ENCODE results near the gene MAOA. TPM values are rescaled to one million over a fixed set of nuclear protein-coding genes. Genes with fewer than 3 reads are reported as not detected.
A peak's percentile ranks its signal among the peaks of the same experiment; 100 is the strongest.
"Not testable (repeated sequence)": the region's sequence is repeated elsewhere in the genome, so short reads cannot be mapped to it uniquely, and the experiment has no call there.

MAOA gene
- 129 and 139 TPM in 2 replicates for total RNA-seq

DNA sequence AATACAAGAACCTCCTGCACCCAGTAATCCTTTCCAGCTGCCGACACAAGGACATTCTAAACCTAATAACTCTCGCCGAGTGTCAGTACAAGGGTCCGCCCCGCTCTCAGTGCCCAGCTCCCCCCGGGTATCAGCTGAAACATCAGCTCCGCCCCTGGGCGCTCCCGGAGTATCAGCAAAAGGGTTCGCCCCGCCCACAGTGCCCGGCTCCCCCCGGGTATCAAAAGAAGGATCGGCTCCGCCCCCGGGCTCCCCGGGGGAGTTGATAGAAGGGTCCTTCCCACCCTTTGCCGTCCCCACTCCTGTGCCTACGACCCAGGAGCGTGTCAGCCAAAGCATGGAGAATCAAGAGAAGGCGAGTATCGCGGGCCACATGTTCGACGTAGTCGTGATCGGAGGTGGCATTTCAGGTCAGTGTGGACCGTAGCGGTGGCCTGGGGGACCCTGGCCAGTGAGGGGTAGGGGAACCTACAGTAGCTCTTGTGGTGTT lies at the start of gene MAOA:
TSS of gene MAOA (plus strand) at position 295 of the 490 bp plus-strand sequence. CDS start at position 338, 43 bp downstream.
- DNase-seq (ENCODE audit: low read depth in 2 of 2): peak; percentile 61 to 68

DNA sequence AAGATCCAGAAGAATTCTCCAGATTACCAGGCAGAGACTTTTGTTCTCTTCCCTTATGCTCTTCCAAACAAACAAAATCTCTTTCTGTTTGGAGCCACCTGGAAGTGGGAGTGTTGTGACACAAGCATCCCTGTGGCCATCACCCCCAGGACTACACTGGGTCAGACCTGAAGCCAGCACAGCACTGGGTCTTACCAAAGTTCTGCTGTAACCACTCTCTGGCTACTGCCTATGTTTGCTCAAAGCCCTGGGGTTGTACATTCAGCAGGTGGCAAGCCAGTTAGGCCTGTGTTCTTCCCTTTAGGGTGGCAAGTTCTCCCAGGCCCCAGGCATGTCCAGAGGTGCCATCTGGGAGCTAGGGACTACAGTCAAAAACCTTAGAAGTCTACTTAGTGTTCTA lies 43.7 kb upstream of the MAOA start:
- DNase-seq (ENCODE audit: low read depth in 2 of 2): no peak

- DNase-seq (ENCODE audit: low read depth in 2 of 2): no peak
These were observed 40.4 kb upstream of the MAOA start for GRCh38 chrX:43615660-43616059.

- no peak for DNase-seq (ENCODE audit: low read depth in 2 of 2)
These were observed 37.5 kb upstream of the MAOA start for GRCh38 chrX:43618366-43619205.

DNA sequence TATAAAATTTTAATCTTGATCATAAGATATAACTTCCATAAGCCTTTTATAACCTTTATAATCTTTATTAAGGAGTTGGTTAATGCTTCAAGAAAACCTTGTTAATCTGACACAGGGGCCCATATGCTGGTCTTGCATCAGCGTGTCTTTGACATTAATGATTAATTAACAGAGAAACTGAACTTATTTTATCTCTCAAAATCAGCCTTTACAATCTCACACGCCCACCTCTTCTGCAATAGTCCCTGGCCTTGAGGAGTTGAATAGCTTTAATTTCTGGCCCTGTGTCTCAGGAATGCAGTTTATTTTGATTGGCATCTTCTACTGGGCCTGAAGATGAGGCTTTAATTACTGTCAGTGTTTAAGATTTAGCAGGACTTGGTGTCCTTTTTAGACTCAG lies 36.2 kb upstream of the MAOA start:
- DNase-seq (ENCODE audit: low read depth in 2 of 2): not testable (repeated sequence)

- DNase-seq (ENCODE audit: low read depth in 2 of 2): no peak
These were observed 29.0 kb upstream of the MAOA start for GRCh38 chrX:43627147-43627546.

- no peak for DNase-seq (ENCODE audit: low read depth in 2 of 2)
These were observed 28.4 kb upstream of the MAOA start for GRCh38 chrX:43627669-43628068.

- no peak for DNase-seq (ENCODE audit: low read depth in 2 of 2)
These were observed 26.9 kb upstream of the MAOA start for GRCh38 chrX:43629229-43629628.

DNA sequence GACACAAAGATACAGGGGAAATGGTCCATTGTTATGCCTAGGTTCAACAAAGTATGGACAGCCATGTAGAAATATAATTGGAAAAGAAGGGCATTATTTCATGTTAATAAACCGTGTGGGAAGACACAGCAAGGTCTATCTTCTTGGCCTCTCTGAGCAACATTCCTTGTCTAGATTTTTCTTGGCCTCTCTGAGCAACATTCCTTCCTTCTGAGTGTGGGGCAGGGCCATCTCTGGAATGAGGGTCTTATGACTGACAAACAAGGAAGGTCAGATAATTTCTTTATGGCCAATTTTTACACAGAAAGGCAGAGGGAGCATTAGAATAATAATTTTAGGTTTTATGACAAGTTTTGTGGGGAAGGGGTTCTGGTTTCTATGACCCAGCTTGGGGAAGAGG lies 24.3 kb upstream of the MAOA start:
- DNase-seq (ENCODE audit: low read depth in 2 of 2): no peak

DNA sequence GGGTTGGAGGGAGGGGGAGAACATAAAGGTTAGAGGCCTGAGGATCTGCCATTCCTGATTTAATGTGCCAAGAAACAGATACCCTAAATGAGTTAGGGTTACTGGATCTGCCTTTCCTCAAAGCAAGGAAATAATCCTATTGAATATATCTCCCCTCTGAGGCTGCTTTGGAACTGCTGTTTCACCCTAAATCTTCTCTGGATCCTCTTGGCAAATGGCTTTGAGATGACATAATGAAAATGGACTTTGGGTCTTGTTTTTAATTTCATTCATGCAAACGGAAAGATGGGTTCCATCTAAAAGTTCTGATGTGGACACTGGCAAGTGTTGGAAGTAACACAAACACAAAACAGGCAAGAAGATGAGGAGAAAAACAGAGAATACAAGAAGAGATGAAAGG lies 23.0 kb upstream of the MAOA start:
- DNase-seq (ENCODE audit: low read depth in 2 of 2): no peak

- DNase-seq (ENCODE audit: low read depth in 2 of 2): no peak
These were observed 22.3 kb upstream of the MAOA start for GRCh38 chrX:43633757-43634156.

GRCh38 chrX:43640482-43640881 lies 15.6 kb upstream of the MAOA start:
- no peak for DNase-seq (ENCODE audit: low read depth in 2 of 2)

DNA sequence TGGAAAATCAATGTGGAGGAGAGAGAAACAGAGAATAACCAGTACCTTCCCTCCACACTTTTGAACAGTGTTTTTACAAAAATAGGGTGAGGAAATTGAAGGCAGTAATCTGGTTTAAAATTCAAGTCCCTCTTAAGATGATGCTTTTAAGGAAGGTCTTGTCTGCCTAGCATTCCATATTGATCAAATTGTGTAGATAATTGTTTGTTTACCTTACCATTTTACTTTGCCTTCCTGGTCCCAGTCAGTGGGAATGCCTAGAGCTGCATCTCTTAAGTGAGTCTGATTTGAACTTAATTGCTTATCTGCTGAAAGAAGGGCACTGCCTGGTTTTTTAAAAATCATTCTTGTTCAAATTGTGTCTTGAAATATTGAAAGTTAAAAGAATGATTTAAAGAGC lies 14.4 kb upstream of the MAOA start:
- DNase-seq (ENCODE audit: low read depth in 2 of 2): no peak

DNA sequence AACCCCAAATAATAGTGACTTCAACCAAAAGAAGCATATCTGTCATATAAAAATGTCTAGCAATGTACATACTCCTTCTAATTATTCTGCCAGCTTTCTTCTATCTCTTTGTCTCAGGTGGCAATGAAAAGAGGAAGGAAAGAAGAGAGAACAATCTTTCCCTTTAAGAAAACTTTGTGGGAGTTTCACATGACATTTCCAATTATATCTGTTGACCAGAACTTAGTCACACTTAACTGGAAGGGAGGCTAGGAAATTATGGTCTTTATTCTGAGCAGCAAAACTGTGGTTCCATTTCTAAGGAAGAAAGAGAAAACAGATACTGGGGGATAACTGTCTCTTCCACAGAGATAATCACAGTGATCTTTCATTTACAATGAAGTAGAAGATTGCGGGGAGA lies 12.9 kb upstream of the MAOA start:
- DNase-seq (ENCODE audit: low read depth in 2 of 2): no peak

DNA sequence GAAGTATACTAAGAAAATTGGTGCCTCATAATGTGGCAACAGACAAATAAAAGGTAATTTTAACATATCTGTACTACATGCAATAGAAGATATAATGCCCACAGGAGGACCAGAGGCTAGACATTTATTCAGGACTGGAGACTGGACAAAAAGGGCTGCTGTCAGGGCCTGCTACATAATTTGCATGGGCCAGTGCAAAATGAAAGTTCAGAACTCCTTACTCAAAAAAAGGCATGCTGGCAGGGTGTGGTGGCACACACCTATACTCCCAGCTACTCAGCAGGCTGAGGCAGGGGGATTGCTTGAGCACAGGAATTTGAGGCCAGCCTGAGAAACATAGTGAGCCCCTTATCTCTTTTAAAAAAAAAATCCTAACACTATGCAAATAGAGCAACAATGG lies 12.4 kb upstream of the MAOA start:
- no peak for DNase-seq (ENCODE audit: low read depth in 2 of 2)

DNA sequence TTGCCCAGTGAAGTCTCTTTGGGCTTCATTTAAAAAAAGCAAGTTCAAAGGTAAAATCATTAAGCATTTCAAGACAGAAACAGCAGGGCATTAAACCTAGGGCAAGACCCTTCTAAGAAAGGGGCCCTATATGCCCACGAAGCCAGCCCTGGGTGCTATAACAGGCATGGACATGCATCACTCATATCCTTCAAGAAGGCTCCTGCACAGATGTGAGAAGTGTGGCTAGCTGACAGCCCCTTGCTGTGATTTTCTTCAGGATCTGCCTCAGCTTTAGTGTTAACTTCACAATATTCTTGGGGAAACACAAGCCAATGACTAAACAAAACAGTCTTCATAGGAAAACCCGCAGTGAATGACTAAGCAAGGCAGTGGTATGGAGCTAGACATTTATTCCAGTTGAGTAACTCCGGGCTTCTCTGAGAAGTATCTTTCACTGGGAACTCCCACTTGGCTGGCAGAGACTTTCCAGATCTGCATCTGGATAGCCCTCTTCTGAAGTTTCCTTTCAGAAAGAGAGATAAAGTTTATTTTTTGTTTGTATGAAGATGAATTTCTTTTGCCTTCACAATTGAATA lies 11.9 kb upstream of the MAOA start:
- DNase-seq (ENCODE audit: low read depth in 2 of 2): no peak

GRCh38 chrX:43646800-43647199 lies 9.3 kb upstream of the MAOA start:
- no peak for DNase-seq (ENCODE audit: low read depth in 2 of 2)

DNA sequence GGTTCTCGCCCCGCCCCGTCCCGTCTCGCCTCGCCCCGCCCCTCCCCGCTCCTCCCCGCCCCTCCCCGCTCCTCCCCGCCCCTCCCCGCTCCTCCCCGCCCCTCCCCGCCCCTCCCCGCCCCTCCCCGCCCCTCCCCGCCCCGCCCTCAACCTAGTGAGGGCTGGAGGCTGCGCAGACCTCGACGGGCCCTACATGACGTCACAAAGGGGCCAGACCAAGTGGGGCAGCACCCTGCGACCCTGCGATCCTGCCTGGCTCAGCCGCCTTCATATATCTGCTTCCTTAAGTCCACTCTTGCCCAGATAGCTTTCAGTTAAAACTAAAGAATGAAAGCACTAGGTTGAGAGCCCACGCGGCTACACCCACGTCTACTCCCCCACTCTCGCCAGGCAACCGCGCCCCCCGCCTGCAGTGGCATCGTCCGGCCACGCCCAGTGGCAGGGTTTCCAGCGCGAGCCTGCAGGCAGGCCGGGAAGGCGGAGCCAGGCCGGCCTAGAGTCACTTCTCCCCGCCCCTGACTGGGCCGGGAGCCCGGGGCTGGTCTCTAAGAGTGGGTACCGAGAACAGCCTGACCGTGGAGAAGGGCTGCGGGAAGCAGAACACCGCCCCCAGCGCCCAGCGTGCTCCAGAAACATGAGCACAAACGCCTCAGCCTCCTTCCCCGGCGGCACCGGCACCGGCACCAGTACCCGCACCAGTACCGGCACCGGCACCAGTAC lies 1.5 kb upstream of the MAOA start:
- DNase-seq (ENCODE audit: low read depth in 2 of 2): peak; percentile 81 to 94

- peak in 1 of 2 donors; percentile 44 for DNase-seq (ENCODE audit: low read depth in 2 of 2)
These were observed 721 bp upstream of the MAOA start for GRCh38 chrX:43655151-43656004.

GRCh38 chrX:43657671-43658070 lies 1.6 kb downstream of the MAOA start:
- DNase-seq (ENCODE audit: low read depth in 2 of 2): no peak

DNA sequence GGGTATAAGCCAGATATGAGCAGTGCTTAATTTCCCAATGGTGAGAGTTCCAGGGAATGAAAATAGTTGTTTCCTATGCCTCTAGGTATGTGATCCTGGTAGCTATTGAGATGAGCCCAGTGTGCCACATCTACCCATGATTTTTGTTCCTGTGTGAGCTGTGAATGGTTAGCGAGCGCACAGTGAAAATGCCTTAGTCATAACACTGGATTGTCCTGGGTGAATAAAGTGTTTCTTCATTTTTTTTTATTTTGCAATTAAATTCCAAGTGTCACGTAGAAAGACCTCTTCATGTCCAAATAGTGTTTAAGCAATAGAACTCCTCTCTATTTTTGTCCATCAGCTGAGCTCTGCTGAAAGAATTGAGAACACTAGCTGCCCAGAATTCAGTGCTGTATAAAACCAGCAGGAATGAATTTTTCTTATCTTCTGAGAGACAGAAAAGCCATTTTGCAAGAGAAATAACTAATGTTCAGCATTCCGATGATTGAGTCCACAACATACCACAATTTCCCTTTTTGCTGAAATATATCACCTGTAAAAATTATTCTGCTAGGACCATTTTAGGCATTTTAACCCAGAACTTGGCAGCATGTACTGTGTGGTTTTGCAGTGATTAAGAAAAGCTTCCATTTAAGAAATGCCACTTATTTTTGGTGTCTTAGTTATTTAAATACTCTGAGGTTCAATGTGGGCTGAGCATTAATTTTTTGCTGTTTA lies 5.6 kb downstream of the MAOA start:
- no peak for DNase-seq (ENCODE audit: low read depth in 2 of 2)
